ENCODE data around the gene FARSA.
A peak's percentile ranks its signal among the peaks of the same experiment; 100 is the strongest.
"Not testable (repeated sequence)": the region's sequence is repeated elsewhere in the genome, so short reads cannot be mapped to it uniquely, and the experiment has no call there.

Gene FARSA

DNA sequence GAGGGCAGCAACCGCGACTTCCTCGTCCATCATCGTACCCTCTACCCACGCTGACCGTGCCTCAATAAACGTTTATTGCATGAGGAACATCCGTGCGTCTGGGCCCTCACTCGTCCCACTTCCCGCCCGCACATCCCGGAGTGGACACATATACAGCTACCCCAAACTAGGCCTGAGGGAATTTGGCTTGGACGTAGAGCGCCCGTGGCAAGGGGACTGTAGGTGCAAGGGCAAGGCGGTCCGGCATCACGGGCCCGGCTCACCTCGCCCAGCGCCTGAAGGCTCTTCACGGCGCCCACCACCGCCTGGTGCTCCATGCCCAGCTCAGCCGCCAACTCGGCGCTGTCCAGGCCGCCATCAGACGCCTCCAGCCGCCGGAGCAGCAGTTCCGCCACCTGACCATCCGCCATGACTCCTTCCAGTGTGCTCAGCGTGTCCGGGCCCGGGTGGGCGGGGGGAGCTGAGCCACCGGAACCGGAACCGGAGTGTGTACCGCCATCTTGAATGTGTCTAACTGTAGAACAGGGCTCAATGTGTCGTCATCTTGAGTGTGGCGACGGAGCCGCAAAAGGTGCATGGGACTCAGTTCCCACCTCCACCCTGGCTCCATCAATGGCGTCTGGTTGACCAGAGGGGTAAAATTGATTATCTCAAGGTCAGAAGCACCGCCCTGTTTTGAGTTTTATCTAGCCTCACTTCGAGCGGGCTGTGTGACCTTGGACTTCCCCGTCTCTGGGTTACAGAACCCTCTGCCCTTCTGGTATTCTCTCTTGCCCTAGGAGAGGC, at the start of gene FARSA:
Gene FARSA, minus strand, starts transcription at position 425 of the 786 bp plus-strand sequence. Its CDS starts 15 bp downstream, at position 410.
- H3K4me3 ChIP-seq, result peak within 1 kb of the TSS; percentile 66 to 98 (median 87)
- peak within 1 kb of the TSS; percentile 68 to 95 (median 84) for H3K27ac ChIP-seq

DNA sequence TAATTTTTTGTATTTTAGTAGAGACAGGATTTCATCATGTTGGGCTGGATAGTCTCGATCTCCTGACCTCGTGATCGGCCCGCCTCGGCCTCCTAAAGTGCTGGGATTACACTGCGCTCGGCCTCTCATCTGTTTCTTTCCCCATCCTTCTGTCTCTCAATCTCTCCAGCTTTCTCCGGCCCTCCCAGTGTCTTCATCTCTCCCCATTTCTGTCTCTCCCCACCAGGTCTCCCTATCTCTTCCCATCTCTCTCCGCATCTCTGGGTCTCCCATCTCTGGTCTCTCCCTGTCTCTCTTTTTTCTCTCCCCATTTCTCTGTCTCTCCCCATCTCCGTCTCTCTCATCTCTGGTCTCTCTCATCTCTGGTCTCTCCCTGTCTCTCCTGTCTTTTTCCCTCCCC, 49.6 kb upstream of the FARSA start:
- Histone ChIP-seq H3K27ac (peak overlapping the region in 2 of 21 experiments; percentile 39 to 50), H3K4me3 (peak overlapping the region in 4 of 7 experiments; percentile 16 to 27 (median 20))

DNA sequence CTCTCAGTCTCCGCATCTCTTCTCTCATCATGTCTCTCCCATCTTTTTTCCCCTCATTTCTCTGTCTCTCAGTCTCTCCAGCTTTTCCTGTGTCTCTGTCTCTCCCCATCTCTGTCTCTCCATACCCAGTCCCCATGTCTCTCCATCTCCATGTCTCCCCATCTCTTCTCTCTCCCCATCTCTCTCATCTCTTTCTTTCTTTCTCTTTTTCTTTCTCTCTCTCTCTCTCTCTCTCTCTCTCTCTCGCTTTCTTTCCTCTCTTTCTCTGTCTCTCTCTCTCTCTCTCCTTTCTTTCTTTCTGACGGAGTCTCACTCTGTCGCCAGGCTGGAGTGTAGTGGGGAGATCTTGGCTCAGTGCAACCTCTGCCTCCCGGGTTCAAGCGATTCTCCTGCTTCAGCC, 49.1 kb upstream of the FARSA start:
- no peak overlapping the region for H3K27ac ChIP-seq
- H3K4me3 ChIP-seq, result no peak overlapping the region

DNA sequence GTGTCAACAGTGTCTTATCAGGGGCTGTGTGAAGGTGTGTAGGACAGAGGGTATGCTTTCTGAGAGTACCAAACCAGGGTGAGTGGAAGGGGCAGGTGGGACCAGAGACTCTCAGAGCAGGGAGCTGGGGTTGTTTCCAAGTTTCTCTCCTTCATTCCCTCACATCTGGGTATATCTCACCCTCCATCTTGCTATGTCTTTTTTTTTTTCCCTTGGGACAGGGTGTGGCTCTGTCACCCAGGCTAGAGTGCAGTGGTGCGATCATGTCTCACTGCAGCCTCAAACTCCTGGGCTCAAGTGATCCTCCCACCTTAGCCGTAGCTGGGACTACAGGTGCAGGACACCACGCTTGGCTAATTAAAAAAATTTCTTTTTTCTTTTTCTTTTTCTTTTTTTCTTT, 46.5 kb upstream of the FARSA start:
- H3K27ac ChIP-seq, result no peak overlapping the region
- H3K4me3 ChIP-seq, result no peak overlapping the region

DNA sequence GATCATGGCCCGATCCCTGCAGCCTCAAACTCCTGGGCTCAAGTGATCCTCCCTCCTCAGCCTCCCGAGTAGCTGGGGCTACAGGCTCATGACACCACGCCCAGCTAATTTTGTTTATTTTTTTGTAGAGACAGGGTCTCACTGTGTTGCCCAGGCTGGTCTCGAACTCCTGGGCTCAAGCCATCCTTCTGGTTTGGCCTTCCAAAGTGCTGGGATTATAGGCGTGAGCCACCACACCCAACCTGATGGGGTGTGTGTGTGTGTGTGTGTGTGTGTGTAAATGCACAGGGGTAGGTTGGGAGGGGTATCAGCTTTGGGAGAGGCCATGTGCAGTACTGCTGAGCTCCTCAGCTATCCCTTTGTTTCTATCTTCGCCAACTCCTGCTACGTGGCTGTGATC, 42.6 kb upstream of the FARSA start:
- H3K27ac ChIP-seq, H3K4me3 ChIP-seq: not testable (repeated sequence)

DNA sequence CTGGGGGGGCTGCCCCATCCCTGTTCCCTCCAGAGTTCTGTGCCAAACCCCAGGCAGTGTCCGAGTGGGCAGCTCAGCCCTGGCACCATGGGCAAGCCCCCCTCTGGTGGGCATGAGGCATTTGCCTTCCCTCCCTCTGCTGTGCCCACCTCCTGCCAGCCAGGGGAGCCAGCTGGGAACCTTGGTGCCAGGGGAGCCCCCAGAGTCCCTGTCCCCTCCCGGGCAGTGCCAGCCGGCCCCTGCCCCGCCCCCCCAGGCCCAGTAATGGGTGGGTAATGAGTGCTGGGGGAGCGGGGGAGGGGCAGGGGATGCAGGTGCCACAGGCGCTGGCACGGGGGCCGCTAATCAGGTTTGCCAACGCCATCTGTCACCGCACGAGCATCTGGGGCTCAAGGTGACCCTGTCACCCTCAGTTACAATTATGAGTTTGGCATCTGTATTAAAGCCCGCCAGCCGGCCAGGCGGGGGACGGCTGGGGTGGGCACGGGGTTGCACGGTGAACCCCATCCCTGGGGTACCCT, 41.8 kb upstream of the FARSA start:
- H3K27ac ChIP-seq, result no peak overlapping the region
- no peak overlapping the region for H3K4me3 ChIP-seq

DNA sequence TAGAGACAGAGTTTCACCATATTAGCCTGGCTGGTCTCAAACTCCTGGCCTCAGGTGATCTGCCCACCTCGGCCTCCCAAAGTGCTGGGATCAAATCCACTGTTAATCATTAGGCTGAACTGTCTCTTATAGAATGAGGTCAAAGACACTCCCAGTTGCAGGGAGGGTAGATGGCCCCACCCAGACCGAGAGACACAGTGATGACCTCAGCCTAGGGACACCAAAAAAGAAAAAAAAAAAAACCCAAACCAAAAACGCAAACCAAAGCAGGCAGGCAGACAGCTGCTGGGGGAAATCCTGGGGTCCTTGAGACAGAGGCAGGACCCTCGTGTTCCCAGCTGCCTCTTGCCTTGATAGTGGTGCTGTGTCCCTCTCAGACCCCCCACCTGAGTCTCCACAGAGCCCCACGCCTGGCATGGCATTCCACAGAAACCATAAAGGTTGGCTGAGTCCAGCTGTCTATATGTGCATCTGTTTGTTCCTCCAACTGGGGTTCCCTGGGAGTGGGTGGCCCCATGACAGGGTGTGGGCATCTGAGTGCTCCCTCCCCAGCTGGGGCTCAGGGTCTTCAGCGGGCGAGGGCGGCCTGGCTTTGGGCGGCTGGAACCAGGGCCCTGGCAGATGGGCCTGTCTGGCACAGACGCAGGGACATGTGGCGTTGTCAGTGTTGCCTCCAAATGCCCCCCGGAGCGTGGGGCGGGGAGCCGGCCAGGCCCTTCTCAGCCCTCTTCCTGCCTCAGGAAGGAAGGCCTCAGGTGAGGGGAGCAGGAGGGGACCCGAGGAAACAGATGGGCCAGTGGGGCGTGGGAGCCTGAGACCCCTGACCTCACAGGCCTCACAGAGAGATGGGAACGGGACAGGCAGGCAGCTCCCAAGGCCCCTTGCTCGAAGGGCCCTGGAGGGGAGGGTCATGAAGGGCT, 41.0 kb upstream of the FARSA start:
- Histone ChIP-seq H3K27ac (no peak overlapping the region), H3K4me3 (no peak overlapping the region)

DNA sequence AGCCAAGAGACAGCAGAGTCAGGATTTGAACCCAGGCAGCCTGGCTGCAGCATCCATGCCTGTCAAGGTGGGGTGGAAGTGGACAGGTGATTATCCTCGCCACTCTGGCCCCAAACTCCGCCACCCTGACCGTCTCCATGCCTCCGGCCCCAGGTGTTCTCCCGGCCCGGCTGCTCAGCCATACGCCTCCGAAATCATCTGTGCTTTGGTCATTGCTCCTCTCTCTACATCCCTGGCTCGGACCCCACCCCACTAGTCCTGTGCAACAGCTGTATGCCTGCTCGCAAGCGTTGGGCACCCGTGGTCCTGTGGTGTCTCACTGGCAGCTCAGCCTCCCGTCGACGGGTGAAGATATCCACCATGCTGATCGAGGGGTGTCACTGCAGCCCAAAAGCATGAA, 39.7 kb upstream of the FARSA start:
- Histone ChIP-seq H3K4me3 (no peak overlapping the region), H3K27ac (no peak overlapping the region)

DNA sequence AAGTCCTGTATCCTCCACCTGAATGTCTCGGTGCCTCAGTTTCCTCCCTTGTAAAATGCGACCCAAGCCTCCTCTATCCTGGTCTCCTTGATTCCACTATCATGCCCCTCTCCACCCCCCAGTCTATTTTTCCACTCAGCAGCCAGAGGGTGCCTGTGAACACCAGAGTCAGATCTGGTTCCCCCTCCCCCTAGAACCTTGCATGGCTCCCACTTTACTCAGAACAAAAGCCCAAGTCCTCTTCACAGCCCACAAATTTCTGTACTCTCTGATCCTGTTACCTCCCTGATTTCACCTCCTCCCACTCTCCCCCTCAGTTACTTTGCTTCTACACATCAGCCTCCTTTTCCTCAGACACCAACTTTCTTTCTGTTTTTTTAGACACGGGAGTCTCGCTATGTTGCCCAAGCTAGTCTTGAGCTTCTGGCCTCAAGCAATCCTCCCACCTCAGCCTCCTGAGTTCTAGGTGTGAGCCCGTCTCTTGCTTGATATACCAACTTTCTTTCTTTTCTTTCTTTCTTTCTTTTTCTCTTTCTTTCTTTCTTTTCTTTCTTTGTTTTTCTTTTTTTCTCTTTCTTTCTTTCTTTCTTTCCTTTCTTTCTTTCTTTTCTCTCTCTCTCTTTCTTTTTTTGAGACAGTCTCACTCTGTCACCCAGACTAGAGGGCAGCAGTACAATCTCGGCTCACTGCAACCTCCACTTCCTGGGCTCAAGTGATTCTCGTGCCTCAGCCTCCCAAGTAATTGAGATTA, 36.7 kb upstream of the FARSA start:
- H3K27ac ChIP-seq, result no peak overlapping the region
- no peak overlapping the region for H3K4me3 ChIP-seq

DNA sequence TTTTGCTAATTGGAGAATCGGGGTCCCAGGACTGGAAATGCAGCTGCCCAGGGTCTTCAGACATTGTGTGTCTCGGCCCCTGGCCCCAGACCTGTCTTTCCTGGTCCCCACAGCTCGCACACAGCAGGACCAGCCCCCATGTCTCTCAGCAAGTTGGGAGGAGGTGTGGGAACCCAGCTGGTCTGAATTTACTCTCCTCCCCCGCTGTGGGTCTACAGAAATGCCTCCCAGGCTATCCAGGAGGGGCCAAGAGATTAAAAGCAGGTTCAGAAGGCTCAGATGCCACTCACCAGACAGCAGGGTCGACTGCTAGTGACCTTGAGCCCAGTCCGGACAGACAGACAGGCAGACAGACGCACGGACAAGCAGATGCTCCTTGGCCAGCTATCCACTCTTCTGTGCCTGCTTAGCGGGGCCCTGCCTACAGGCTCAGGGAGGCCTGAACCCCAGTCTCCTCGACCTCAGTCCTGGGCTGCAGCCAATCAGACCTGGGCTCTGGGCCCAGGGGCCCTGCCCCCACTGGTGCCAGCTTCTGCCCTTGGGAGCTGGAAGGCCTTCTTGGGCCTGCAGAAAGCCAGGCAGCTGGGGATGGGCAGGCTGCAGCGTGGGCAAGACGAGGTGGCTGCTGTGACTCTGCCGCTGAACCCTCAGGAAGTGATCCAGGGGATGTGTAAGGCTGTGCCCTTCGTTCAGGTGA, 35.9 kb upstream of the FARSA start, which contains the start of gene DAND5:
Gene DAND5, plus strand, starts transcription at position 285 of the 697 bp plus-strand sequence. Its CDS starts 85 bp downstream, at position 370.
- H3K27ac ChIP-seq, result no peak within 1 kb of the TSS
- no peak within 1 kb of the TSS for H3K4me3 ChIP-seq

DNA sequence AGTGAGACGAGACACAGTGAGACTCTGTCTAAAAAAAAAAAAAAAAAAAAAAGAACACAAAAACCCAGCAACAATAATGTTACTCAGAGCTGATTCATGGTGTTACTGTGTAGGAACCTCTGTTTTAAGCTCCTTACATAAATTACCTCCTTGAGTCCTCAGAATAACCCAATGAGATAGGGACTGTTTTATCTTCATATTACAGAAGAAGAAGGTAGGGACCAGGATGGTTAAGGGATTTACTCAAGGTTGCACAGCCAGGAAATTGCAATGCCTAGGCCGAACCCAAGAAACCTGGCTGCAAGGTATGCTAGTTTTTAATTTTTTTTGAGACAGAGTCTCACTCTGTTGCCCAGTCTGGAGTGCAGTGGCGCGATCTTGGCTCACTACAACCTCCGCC, 34.4 kb upstream of the FARSA start:
- no peak overlapping the region for H3K4me3 ChIP-seq
- H3K27ac ChIP-seq, result no peak overlapping the region

DNA sequence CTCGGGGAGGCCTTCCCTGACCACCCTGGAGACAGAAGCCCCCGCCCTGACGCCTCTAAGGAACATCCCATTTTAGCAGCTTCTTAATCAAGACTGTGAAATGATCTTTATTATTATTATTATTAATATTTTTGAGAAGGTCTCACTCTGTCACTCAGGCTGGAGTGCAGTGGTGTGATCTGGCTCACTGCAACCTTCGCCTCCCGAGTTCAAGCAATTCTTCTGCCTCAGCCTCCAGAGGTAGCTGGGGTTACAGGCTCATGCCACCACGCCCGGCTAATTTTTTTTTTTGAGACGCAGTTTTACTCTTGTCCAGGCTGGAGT, 32.3 kb upstream of the FARSA start:
- Histone ChIP-seq H3K27ac (peak overlapping the region in 6 of 21 experiments; percentile 3 to 43 (median 21)), H3K4me3 (peak overlapping the region in 4 of 7 experiments; percentile 28 to 37 (median 29))

DNA sequence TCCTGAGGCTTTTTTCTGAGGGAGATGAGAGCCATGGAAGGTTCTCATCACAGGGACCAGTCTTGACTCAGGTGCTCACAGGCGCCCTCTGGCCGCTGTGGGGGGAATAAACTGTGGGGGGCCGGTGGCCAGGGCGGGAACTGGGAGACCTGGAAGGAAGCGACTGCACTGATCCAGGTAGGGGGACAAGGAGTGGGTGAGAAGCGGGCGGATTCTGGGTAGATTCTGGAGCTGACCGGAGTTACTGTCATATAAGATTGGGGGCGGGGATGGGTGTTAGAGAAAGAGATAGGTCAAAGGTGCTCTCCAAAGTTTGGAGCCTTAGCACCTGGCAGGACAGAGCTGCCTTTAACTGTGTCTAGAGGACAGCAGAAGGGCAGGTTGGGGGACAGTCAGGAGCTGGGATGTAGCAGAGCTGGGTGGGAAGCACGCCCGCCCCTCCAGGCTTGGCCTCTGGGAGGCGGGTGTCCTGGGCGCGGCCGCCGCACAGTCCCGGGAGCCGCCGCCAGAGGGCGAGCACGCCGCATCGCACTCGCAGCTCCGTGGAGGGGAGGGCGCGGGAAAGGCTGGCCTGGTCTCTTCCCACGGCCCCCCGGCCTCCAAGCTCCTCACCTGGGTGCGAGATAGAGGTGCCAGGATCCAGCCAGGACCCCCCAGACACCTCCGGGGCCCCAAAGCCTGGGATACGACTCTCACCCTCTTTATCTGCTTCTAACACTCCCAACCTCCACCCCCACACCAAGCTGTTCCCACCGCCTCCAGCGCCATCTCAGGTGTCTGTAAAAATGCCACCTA, 31.7 kb upstream of the FARSA start:
- H3K27ac ChIP-seq, result peak overlapping the region in 9 of 21 experiments; percentile 3 to 58 (median 36)
- peak overlapping the region; percentile 24 to 37 (median 28) for H3K4me3 ChIP-seq

DNA sequence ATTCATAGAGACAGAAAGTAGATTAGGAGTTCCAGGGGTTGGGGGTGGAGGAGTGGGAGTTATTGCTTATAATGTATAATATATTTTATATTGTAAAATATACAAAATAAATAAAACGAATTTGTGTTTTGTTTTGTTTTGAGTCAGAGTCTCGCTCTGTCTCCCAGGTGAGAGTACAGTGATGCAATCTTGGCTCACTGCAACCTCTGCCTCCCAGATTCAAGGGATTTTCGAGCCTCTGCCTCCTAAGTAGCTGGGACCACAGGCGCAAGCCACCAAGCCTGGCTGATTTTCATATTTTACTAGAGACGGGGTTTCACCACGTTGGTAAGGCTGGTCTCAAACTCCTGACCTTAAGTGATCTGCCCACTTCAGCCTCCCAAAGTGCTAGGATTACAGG, 26.0 kb upstream of the FARSA start:
- H3K4me3 ChIP-seq, result no peak overlapping the region

DNA sequence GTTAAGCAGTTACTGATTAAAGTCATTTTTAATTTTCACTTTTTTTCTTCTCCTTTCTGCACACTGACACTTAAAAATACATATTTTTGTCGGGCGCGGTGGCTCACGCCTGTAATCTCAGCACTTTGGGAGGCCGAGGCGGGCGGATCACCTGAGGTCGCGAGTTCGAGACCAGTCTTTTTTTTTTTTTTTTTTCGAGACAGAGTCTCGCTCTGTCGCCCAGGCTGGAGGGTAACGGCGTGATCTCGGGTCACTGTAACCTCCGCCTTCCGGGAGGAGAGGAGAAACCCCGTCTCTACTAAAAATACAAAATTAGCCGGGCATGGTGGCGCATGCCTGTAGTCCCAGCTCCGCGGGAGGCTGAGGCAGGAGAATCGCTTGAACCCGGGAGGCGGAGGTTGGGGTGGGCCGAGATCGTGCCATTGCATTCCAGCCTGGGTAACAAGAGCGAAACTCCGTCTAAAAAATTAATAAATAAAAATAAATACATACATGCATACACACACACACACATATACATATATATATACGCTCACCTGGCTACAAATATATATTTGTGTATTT, 24.0 kb upstream of the FARSA start:
- Histone ChIP-seq H3K27ac (peak overlapping the region; percentile 71 to 96 (median 93)), H3K4me3 (peak overlapping the region; percentile 55 to 100 (median 83))

More for the DNA sequence above, 26.0 kb upstream of the FARSA start:
- no peak overlapping the region for H3K27ac ChIP-seq

DNA sequence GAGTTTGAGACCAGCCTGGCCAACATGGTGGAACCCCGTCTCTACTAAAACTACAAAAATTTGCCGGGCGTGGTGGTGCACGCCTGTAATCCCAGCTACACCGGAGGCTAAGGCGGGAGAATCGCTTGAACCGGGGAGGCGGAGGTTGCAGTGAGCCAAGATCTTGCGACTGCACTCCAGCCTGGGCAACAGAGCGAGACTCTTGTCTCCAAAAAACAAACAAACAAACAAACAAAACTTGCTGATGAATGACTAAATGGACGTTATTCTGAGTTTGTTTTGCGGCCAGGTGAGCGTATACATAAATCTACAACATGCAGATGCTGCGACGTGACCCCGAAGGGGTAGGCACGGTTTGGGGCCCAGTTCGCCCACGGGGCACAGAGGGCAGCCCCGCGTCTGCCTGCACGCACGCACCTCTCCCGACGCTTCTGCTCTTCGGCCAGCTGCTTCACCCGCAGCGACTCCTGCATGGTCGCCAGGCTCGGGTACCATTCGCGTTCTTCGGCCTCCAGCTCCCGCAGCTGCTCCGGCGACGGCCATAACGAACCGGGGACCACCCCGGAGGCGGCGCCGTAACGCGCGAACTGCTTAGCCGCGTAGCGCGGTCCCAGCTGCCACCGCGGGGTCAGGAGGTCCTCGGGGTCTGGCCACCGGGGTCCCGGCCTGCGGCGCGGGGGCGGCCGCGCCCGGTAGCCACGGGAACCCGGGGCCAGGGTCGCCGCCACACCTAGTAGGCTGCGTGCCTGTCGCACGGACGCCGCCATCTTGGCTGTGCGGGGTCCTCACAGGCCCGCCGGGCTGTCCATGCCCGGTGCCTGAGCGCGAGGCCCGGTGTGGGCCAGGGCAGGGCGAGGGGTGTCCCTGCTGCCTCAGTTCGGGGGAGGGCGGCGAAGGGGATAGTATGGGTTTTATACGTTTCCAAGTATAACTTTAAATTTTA, 23.2 kb upstream of the FARSA start, which contains the start of gene GADD45GIP1:
Gene GADD45GIP1, minus strand, starts transcription at position 778 of the 943 bp plus-strand sequence. Its CDS starts 11 bp downstream, at position 767.
- H3K27ac ChIP-seq, result peak within 1 kb of the TSS; percentile 71 to 96 (median 93)
- H3K4me3 ChIP-seq, result peak within 1 kb of the TSS; percentile 55 to 100 (median 83)

DNA sequence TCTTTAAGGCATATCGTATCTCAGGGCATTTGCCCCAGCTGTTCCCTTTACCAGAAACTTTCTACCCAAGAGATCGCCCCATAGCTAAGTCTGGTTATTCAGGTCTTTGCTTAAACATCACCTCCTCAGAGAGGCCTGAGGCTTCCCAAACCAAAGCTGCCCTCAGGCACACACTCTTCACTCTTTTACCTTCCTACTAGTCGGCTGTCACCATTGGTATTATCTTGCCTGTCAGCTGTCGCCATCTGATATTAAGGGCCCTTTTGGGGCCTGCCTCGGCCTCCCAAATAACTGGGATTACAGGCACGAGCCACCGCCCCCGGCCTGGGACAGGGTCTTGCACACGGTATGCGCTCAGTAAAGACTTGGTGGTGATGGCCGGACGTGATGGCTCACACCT, 22.5 kb upstream of the FARSA start:
- peak overlapping the region in 16 of 21 experiments; percentile 17 to 96 (median 93) for H3K27ac ChIP-seq
- peak overlapping the region; percentile 55 to 100 (median 83) for H3K4me3 ChIP-seq
